Heart left ventricle (tissue), 13 donors: Measurements from ENCODE around the gene TRIM52.

Source experiments
- CTCF ChIP-seq, 12 donors: fragments of 200-600 bp; sonication (generic) in 4 of 12; IDR thresholded peaks; one replicate each; pipeline versions ENCODE4 v1.5.0 to v1.8.0; 2018 to 2022; ENCODE audit warnings: antibody characterized with exemption in 12 of 12, mild to moderate bottlenecking in 5 of 12
- POLR2A ChIP-seq, 2 donors: fragments of 450-650 bp; IDR thresholded peaks; one replicate each; pipeline ENCODE4 v1.6.1; 2017; ENCODE audit warnings: antibody characterized with exemption in 2 of 2, mild to moderate bottlenecking in 2 of 2, moderate library complexity in 2 of 2
- donor health status: ischemic (EF 13 %, LVEDD 7.1; RV severe dilation, severe dysfunction).
- donor health status: DM: no; HTN: yes; CAD: no.
- donor health status: DM: no; HTN: no; CAD: no.
- donor health status: ischemic (EF 25% LVEDD 6.9; RV normal size, moderate dysfunction).
- donor health status: ischemic (EF 25% LVEDD 5.7; RV mildly dilated, moderate dysfunction).
- donor health status: ischemic (EF 35%, LVEDD 5.7; RV mildly dilated, moderate dysfunction).
- donor health status: nonischemic (EF 11% LVEDD 7.7; RV severe dilation, severe dysfunction).
- donor health status: DM: yes; HTN: yes; CAD: no.
- donor health status: PGD.
- donor health status: ischemic (EF 29% LVEDD 5.4; RV normal size, mild dysfunction).
- donor health status: nonischemic (EF 23%, LVEDD 6.1; RV moderate dilation, normal function).

GRCh38 chr5:181248277-181248676 is 12.7 kb downstream of the TRIM52 start:
- TF ChIP-seq CTCF (IDR thresholded peaks at IDR 0.05) (no peak), POLR2A (IDR thresholded peaks at IDR 0.05) (no peak)
